Smooth muscle cell (in vitro differentiated cells): ENCODE results near the gene HMBS. TPM values are rescaled to one million over a fixed set of nuclear protein-coding genes. Genes with fewer than 3 reads are reported as not detected.

ENCODE experiments used
- DNase-seq: peaks from one replicate; lab custom pipeline; 2025; ENCODE audit not compliant: unreplicated experiment; lab: John Stamatoyannopoulos, UW
- H2AFZ ChIP-seq: fragments of 200-600 bp; sonication (generic); 2 replicates; pipeline ENCODE4 v1.6.0; 2016; ENCODE audit warnings: antibody characterized with exemption, low read depth, mild to moderate bottlenecking
- H3F3A ChIP-seq: fragments of 200-600 bp; sonication (generic); 2 replicates; pipeline ENCODE4 v1.6.0; 2017; ENCODE audit warnings: antibody characterized with exemption, low read depth
- H3K27ac ChIP-seq: fragments of 200-600 bp; sonication (generic); 2 replicates; pipeline ENCODE4 v1.5.1; 2016; ENCODE audit warnings: low read depth, mild to moderate bottlenecking
- H3K27me3 ChIP-seq: fragments of 200-600 bp; sonication (generic); 2 replicates; pipeline ENCODE4 v1.6.1; 2016; ENCODE audit warnings: low read depth, mild to moderate bottlenecking
- H3K36me3 ChIP-seq: fragments of 200-600 bp; sonication (generic); 2 replicates; pipeline ENCODE4 v1.5.1; 2016; ENCODE audit warnings: low read depth
- H3K4me1 ChIP-seq: fragments of 200-600 bp; sonication (generic); 2 replicates; pipeline ENCODE4 v1.5.1; 2016; ENCODE audit warnings: low read depth
- H3K4me2 ChIP-seq: fragments of 200-600 bp; sonication (generic); 2 replicates; pipeline ENCODE4 v1.6.0; 2016; ENCODE audit warnings: mild to moderate bottlenecking
- H3K4me3 ChIP-seq: fragments of 200-600 bp; sonication (generic); 2 replicates; pipeline ENCODE4 v1.5.1; 2016; ENCODE audit warnings: mild to moderate bottlenecking
- H3K79me2 ChIP-seq: fragments of 200-600 bp; sonication (generic); 2 replicates; pipeline ENCODE4 v1.6.0; 2016; ENCODE audit warnings: low read depth, mild to moderate bottlenecking
- H3K9ac ChIP-seq: fragments of 200-600 bp; sonication (generic); 2 replicates; pipeline ENCODE4 v1.6.0; 2016; ENCODE audit warnings: low read depth
- H3K9me3 ChIP-seq: fragments of 200-600 bp; sonication (generic); replicated peaks from 2 replicates; pipeline ENCODE4 v1.5.1; 2016; ENCODE audit warnings: low read depth
- H4K20me1 ChIP-seq: fragments of 200-600 bp; sonication (generic); 2 replicates; pipeline ENCODE4 v1.6.0; 2016; ENCODE audit warnings: low read depth
- CTCF ChIP-seq: fragments of 200-600 bp; sonication (generic); IDR thresholded peaks from 2 replicates; pipeline ENCODE4 v1.5.1; 2017; ENCODE audit warnings: borderline replicate concordance, mild to moderate bottlenecking, antibody characterized with exemption; ENCODE audit not compliant: insufficient read depth, poor library complexity, severe bottlenecking
- WGBS: methylation state at CpG from one replicate; pipeline ENCODE4 v1.1.7; 2016; ENCODE audit warnings: low lambda C conversion rate; 5-methylcytosine and 5-hydroxymethylcytosine counted together
- polyA plus RNA-seq: library from polyadenylated mRNA; unstranded; fragments of >200 nt; fragmentation: Nextera tagmentation; extraction: Ambion mirVana; gene quantifications from 2 replicates; pipeline ENCODE4 v1.2.1, GENCODE V29; 2016
- total RNA-seq: library from RNA; depleted of rRNA; stranded (reverse); fragments of >200 nt; gene quantifications from 2 replicates; pipeline ENCODE4 v1.2.3, GENCODE V29; 2014

The HMBS gene
- total and polyA plus RNA-seq, 2 experiments from 2014 or later, result 33.7 to 43.4 TPM

- WGBS, result 1% methylated on average over 54 of the region's 54 CpGs
- Histone ChIP-seq H2AFZ (peak within 1 kb of the TSS; percentile 87), H3K9ac (peak within 1 kb of the TSS; percentile 83), H3K9me3 (no peaks in the 10 kb centered on the region), H4K20me1 (peaks cover 9% of the 10 kb centered on the region), H3K27me3 (no peaks in the 10 kb centered on the region), H3K27ac (peak within 1 kb of the TSS; percentile 49), H3K79me2 (peaks cover 27% of the 10 kb centered on the region), H3F3A (no peaks in the 10 kb centered on the region), H3K36me3 (no peaks in the 10 kb centered on the region), H3K4me2 (peak within 1 kb of the TSS; percentile 98), H3K4me1 (peaks cover 6% of the 10 kb centered on the region), H3K4me3 (peak within 1 kb of the TSS; percentile 88)
- DNase-seq, result peak; percentile 97
- TF ChIP-seq CTCF, result no peak
These were observed 36.5 kb downstream of the HMBS start, which contains the start of gene HINFP for GRCh38 chr11:119121008-119121810. TSS of gene HINFP (plus strand) at chr11:119121580. CDS start at chr11:119126945, 5,365 bp downstream.

DNA sequence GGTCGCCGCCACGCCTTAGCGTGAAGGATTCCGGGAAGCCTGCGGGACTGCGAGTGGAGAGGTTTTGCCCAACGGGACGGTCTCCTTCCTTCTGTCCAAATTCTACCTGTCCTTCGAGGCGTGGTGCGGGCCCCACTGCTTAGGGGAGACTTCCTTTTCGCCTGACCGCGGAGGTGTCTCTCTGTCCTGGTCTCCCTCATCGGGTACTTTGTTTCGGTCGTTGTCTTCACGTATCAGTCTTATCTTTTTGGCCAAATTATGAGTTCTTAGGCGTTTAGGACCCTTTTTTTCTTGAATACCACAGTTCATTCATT, 37.1 kb downstream of the HMBS start:
- peaks cover 27% of the 10 kb centered on the region for H3K79me2 ChIP-seq
- H3K4me3 ChIP-seq, result peak overlapping the region; percentile 88
- peaks cover 6% of the 10 kb centered on the region for H3K4me1 ChIP-seq
- H3K9me3 ChIP-seq, result no peaks in the 10 kb centered on the region
- H3F3A ChIP-seq, result no peaks in the 10 kb centered on the region
- H2AFZ ChIP-seq, result peak overlapping the region; percentile 85
- peak overlapping the region; percentile 49 for H3K27ac ChIP-seq
- WGBS, result 1% methylated on average over 20 of the region's 20 CpGs
- no peak for TF ChIP-seq CTCF
- H3K27me3 ChIP-seq, result no peaks in the 10 kb centered on the region
- H3K36me3 ChIP-seq, result no peaks in the 10 kb centered on the region
- H3K9ac ChIP-seq, result peak overlapping the region; percentile 83
- DNase-seq, result no peak
- H4K20me1 ChIP-seq, result peaks cover 14% of the 10 kb centered on the region
- H3K4me2 ChIP-seq, result peak overlapping the region; percentile 98

- Histone ChIP-seq H2AFZ (no peak overlapping the region), H3K4me3 (no peak overlapping the region), H3K27ac (no peak overlapping the region), H3F3A (no peaks in the 10 kb centered on the region), H3K36me3 (no peaks in the 10 kb centered on the region), H3K9me3 (no peaks in the 10 kb centered on the region), H3K4me2 (no peak overlapping the region), H3K27me3 (no peaks in the 10 kb centered on the region), H3K79me2 (peaks cover 27% of the 10 kb centered on the region), H3K4me1 (peaks cover 6% of the 10 kb centered on the region), H3K9ac (no peak overlapping the region), H4K20me1 (peaks cover 18% of the 10 kb centered on the region)
- TF ChIP-seq CTCF, result no peak
- WGBS, result 98% methylated on average over 5 of the region's 6 CpGs
- DNase-seq, result no peak
These were observed 41.1 kb downstream of the HMBS start for GRCh38 chr11:119125821-119126220.
